ENCODE data around the gene MINK1. TPM values are rescaled to one million over a fixed set of nuclear protein-coding genes. Genes with fewer than 3 reads are reported as not detected.

Gene MINK1
- total and polyA plus RNA-seq, 2 of the 13 experiments (the other 11 are each of a cell fraction or from before 2014, with no cell fraction given), result 17.2 to 63.9 TPM

DNA sequence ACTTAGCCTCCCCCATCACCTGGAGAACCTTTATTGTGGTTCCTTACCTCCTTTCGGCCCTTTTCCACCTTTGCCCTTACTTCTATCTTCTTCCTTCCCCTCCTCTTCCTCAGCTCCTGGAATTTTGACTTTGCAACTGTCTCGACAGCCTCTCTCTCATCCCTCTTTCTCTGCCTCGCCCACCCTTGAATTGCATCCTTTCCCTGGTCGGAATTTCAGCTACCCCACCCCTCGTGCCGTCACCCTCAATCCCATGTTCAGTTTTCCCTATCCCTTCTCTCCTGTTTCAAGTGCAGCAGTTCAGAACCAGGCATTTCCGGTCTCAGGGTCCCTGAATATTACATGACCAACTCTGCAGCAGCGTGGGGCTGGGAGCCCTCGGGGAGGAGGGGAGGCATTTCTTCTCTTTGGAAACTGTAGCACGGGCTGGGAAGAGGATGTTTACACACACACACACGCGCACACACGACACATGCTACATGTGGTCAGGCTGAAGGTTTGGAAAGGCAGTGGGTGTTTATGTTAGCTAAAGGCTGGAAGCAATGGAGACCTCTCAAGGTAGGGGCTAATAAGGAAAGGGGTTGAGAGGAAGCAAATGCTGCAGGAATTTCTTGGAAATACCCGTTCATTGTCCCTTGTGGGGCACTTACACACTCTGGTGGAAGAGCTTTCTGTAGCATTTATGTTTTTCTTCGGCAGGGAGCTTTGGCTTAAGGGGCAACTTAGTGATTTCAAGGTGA is 971 bp downstream of the MINK1 start (continued):
- TF ChIP-seq, protein P1, sequence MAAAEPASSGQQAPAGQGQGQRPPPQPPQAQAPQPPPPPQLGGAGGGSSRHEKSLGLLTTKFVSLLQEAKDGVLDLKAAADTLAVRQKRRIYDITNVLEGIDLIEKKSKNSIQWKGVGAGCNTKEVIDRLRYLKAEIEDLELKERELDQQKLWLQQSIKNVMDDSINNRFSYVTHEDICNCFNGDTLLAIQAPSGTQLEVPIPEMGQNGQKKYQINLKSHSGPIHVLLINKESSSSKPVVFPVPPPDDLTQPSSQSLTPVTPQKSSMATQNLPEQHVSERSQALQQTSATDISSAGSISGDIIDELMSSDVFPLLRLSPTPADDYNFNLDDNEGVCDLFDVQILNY (CRISPR knock-in tag; conservative IDR thresholded peaks at IDR 0.05), result no peak
- TF ChIP-seq FOSL2 (CRISPR knock-in tag; IDR thresholded peaks at IDR 0.05) (no peak), NKX3-1 (CRISPR knock-in tag; IDR thresholded peaks at IDR 0.05) (no peak), NR2F1 (CRISPR knock-in tag; IDR thresholded peaks at IDR 0.05) (no peak), KDM3A (CRISPR knock-in tag; IDR thresholded peaks at IDR 0.05; ENCODE audit: low read depth) (no peak), ZNF451 (CRISPR knock-in tag; IDR thresholded peaks at IDR 0.05) (no peak), CBX5 (CRISPR knock-in tag; IDR thresholded peaks at IDR 0.05; ENCODE audit: borderline replicate concordance) (no peak), SMAD3 (CRISPR knock-in tag; IDR thresholded peaks at IDR 0.05) (no peak), SKI (IDR thresholded peaks at IDR 0.05; ENCODE audit: partially characterized antibody) (no peak), CREB1 (IDR thresholded peaks at IDR 0.05) (no peak), CREB1 (CRISPR knock-in tag; IDR thresholded peaks at IDR 0.05) (no peak), KAT7 (CRISPR knock-in tag; IDR thresholded peaks at IDR 0.05; ENCODE audit: borderline replicate concordance) (peak; percentile 71; the same call in 1 of the 2 replicates), ZNF205 (CRISPR knock-in tag; IDR thresholded peaks at IDR 0.05) (no peak), ARID2 (CRISPR knock-in tag; IDR thresholded peaks at IDR 0.05; ENCODE audit: borderline replicate concordance) (no peak), HNRNPL (IDR thresholded peaks at IDR 0.05; ENCODE audit: low read depth, low read length) (no peak), ZNF30 (CRISPR knock-in tag; IDR thresholded peaks at IDR 0.05) (no peak), ZNF337 (CRISPR knock-in tag; IDR thresholded peaks at IDR 0.05; ENCODE audit: borderline replicate concordance, low read depth) (no peak)
- TF ChIP-seq, protein P2, sequence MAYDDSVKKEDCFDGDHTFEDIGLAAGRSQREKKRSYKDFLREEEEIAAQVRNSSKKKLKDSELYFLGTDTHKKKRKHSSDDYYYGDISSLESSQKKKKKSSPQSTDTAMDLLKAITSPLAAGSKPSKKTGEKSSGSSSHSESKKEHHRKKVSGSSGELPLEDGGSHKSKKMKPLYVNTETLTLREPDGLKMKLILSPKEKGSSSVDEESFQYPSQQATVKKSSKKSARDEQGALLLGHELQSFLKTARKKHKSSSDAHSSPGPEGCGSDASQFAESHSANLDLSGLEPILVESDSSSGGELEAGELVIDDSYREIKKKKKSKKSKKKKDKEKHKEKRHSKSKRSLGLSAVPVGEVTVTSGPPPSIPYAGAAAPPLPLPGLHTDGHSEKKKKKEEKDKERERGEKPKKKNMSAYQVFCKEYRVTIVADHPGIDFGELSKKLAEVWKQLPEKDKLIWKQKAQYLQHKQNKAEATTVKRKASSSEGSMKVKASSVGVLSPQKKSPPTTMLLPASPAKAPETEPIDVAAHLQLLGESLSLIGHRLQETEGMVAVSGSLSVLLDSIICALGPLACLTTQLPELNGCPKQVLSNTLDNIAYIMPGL (CRISPR knock-in tag; IDR thresholded peaks at IDR 0.05; ENCODE audit: borderline replicate concordance in 1 of 2, low read depth in 1 of 2), result peak in 1 of 2 experiments; percentile 7; a peak in 2 of 4 replicates
- TF ChIP-seq, protein P3, sequence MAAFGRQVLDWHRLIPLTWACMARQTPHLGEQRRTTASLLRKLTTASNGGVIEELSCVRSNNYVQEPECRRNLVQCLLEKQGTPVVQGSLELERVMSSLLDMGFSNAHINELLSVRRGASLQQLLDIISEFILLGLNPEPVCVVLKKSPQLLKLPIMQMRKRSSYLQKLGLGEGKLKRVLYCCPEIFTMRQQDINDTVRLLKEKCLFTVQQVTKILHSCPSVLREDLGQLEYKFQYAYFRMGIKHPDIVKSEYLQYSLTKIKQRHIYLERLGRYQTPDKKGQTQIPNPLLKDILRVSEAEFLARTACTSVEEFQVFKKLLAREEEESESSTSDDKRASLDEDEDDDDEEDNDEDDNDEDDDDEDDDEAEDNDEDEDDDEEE (CRISPR knock-in tag; IDR thresholded peaks at IDR 0.05), result no peak; the same call in 1 of the 2 replicates
- TF ChIP-seq, protein P4, sequence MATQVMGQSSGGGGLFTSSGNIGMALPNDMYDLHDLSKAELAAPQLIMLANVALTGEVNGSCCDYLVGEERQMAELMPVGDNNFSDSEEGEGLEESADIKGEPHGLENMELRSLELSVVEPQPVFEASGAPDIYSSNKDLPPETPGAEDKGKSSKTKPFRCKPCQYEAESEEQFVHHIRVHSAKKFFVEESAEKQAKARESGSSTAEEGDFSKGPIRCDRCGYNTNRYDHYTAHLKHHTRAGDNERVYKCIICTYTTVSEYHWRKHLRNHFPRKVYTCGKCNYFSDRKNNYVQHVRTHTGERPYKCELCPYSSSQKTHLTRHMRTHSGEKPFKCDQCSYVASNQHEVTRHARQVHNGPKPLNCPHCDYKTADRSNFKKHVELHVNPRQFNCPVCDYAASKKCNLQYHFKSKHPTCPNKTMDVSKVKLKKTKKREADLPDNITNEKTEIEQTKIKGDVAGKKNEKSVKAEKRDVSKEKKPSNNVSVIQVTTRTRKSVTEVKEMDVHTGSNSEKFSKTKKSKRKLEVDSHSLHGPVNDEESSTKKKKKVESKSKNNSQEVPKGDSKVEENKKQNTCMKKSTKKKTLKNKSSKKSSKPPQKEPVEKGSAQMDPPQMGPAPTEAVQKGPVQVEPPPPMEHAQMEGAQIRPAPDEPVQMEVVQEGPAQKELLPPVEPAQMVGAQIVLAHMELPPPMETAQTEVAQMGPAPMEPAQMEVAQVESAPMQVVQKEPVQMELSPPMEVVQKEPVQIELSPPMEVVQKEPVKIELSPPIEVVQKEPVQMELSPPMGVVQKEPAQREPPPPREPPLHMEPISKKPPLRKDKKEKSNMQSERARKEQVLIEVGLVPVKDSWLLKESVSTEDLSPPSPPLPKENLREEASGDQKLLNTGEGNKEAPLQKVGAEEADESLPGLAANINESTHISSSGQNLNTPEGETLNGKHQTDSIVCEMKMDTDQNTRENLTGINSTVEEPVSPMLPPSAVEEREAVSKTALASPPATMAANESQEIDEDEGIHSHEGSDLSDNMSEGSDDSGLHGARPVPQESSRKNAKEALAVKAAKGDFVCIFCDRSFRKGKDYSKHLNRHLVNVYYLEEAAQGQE (IDR thresholded peaks at IDR 0.05; ENCODE audit: borderline replicate concordance in 1 of 2, low read depth in 1 of 2, low read length in 2 of 2), result no peak
- TF ChIP-seq, protein P5, sequence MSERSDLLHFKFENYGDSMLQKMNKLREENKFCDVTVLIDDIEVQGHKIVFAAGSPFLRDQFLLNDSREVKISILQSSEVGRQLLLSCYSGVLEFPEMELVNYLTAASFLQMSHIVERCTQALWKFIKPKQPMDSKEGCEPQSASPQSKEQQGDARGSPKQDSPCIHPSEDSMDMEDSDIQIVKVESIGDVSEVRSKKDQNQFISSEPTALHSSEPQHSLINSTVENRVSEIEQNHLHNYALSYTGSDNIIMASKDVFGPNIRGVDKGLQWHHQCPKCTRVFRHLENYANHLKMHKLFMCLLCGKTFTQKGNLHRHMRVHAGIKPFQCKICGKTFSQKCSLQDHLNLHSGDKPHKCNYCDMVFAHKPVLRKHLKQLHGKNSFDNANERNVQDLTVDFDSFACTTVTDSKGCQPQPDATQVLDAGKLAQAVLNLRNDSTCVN (CRISPR knock-in tag; IDR thresholded peaks at IDR 0.05; ENCODE audit: borderline replicate concordance), result no peak
